ENCODE data around the gene PTPRD. TPM values are rescaled to one million over a fixed set of nuclear protein-coding genes. Genes with fewer than 3 reads are reported as not detected.

PTPRD gene
- total RNA-seq, 1 experiment from 2014 or later: 32.5 TPM

DNA sequence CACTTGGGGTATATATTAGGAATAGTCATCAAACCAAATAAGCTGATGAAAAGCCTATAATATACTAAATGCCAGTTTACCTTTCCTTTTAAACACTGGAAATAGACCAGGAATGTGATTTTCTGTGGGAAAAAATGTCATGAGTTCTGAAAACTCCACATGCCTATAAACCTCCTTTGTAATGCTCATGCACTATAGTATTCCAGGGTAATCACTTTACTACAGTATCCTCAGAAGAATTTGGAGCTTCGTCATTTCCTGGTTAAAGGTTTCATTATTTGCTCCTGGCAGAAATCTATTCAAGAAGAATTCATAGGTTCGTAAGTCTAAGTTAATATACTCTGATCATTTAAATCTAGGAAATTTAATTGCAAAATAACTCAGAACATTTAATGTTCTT lies 1736.5 kb downstream of the PTPRD start:
- H3K4me1 Mint-ChIP-seq: peaks cover 5 to 16% of the 10 kb centered on the region in 2 experiments
- peak overlapping the region in 2 of 3 experiments; percentile 83 to 94; a peak in 4 of 7 replicates for H3K27ac Mint-ChIP-seq
- WGBS (ENCODE audit: extremely low coverage, insufficient read length, low lambda C conversion rate): no CpG with 5 or more reads among the region's 2 CpGs

More for the DNA sequence above, 1736.5 kb downstream of the PTPRD start:
- Mint-ChIP-seq H3K4me3 (no peak overlapping the region), H3K27me3 (ENCODE audit: low read depth) (no peaks in the 10 kb centered on the region), H3K36me3 (ENCODE audit: insufficient read depth in 1 of 3, low read depth in 3 of 3) (no peaks in the 10 kb centered on the region), H3K9me3 (no peaks in the 10 kb centered on the region; a peak in 1 of 5 replicates)
- no peaks in the 10 kb centered on the region for H3K9me3 ChIP-seq (ENCODE audit: control insufficient read depth, low read depth, low read length)
- H2BK20ac ChIP-seq (ENCODE audit: low read depth, low read length, poor library complexity, severe bottlenecking): no peak overlapping the region
- H3K27ac ChIP-seq (ENCODE audit: insufficient read length, low read depth, low read length): no peak overlapping the region
- no peak overlapping the region for H3K4ac ChIP-seq (ENCODE audit: low read depth, low read length)
- no peak overlapping the region for H2BK12ac ChIP-seq (ENCODE audit: insufficient read length, low read depth, low read length)
- no peak overlapping the region for H2BK15ac ChIP-seq (ENCODE audit: low read depth, low read length)
- H3K27me3 ChIP-seq (ENCODE audit: insufficient read depth, low read length): no peaks in the 10 kb centered on the region
- no peak overlapping the region for H3T11ph ChIP-seq (ENCODE audit: low read length)
- TF ChIP-seq, protein P1, sequence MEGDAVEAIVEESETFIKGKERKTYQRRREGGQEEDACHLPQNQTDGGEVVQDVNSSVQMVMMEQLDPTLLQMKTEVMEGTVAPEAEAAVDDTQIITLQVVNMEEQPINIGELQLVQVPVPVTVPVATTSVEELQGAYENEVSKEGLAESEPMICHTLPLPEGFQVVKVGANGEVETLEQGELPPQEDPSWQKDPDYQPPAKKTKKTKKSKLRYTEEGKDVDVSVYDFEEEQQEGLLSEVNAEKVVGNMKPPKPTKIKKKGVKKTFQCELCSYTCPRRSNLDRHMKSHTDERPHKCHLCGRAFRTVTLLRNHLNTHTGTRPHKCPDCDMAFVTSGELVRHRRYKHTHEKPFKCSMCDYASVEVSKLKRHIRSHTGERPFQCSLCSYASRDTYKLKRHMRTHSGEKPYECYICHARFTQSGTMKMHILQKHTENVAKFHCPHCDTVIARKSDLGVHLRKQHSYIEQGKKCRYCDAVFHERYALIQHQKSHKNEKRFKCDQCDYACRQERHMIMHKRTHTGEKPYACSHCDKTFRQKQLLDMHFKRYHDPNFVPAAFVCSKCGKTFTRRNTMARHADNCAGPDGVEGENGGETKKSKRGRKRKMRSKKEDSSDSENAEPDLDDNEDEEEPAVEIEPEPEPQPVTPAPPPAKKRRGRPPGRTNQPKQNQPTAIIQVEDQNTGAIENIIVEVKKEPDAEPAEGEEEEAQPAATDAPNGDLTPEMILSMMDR (conservative IDR thresholded peaks at IDR 0.05): no peak
- H3K4me1 ChIP-seq (ENCODE audit: insufficient read depth, low read length): no peaks in the 10 kb centered on the region
- H3K23ac ChIP-seq (ENCODE audit: insufficient read length, low read depth, low read length): no peak overlapping the region
- no peak overlapping the region for H3K18ac ChIP-seq (ENCODE audit: insufficient read length, low read depth, low read length)
- no peaks in the 10 kb centered on the region for H3K79me2 ChIP-seq (ENCODE audit: insufficient read depth, low read length)
- no peak overlapping the region for H2BK120ac ChIP-seq (ENCODE audit: low read depth, low read length, poor library complexity, severe bottlenecking)
- DNase-seq: no peak
- no peak overlapping the region for H2AK5ac ChIP-seq (ENCODE audit: insufficient read length, low read length)
- H3K4me2 ChIP-seq (ENCODE audit: insufficient read depth, insufficient read length, low read length): no peak overlapping the region
- no peak overlapping the region for H3K14ac ChIP-seq (ENCODE audit: insufficient read depth, low read length)
- H3K9ac ChIP-seq (ENCODE audit: extremely low read depth, insufficient read length, low read length): no peak overlapping the region
- H2AFZ ChIP-seq (ENCODE audit: low read length): no peak overlapping the region
- no peak overlapping the region for H4K5ac ChIP-seq (ENCODE audit: insufficient read length, low read depth, low read length)
- no peaks in the 10 kb centered on the region for H3K79me1 ChIP-seq (ENCODE audit: insufficient read depth, low read depth, low read length, poor library complexity, severe bottlenecking)
- H2BK5ac ChIP-seq (ENCODE audit: insufficient read length, low read length): no peak overlapping the region
- no peaks in the 10 kb centered on the region for H4K20me1 ChIP-seq (ENCODE audit: control insufficient read depth, insufficient read depth, insufficient read length)
- H4K8ac ChIP-seq (replicated peaks; ENCODE audit: insufficient read length, low read depth, low read length): no peak overlapping the region
- H3K23me2 ChIP-seq (ENCODE audit: insufficient read length, low read depth, low read length, poor library complexity, severe bottlenecking): no peaks in the 10 kb centered on the region
- H4K91ac ChIP-seq (ENCODE audit: insufficient read length, low read depth, low read length): no peak overlapping the region
- H3K56ac ChIP-seq (ENCODE audit: insufficient read length, low read depth, low read length): no peak overlapping the region

Data from H9 (cell line).